Activated CD8-positive, alpha-beta T cell treated with anti-CD3 and anti-CD28 coated beads, Interleukin-2, amount 10 ng/mL, durations not matched to agents 7 days and 5 days (primary cell): ENCODE measurements around the gene NRG3. TPM values are rescaled to one million over a fixed set of nuclear protein-coding genes. Genes with fewer than 3 reads are reported as not detected.

Experiments used
- ATAC-seq: fragments of 150-1000 bp; cut with Tn5 transposase; one replicate; pipeline ENCODE4 v1.10.0; 2021; ENCODE audit warnings: moderate library complexity
- CTCF ChIA-PET: fragments of 350-600 bp; sonication (Branson Sonifier 250); formaldehyde crosslinking; loops from one replicate; lab custom pipeline; 2021; ENCODE audit warnings: antibody characterized with exemption; lab: Charles Lee
- POLR2A ChIA-PET: fragments of 350-600 bp; sonication (Branson Sonifier 250); formaldehyde crosslinking; loops from one replicate; lab custom pipeline; 2021; ENCODE audit warnings: antibody characterized with exemption; lab: Charles Lee
- DNase-seq: peaks from one replicate; pipeline ENCODE4 v3.0.0-alpha.2; 2020
- H3K27ac Mint-ChIP-seq: one replicate; pipeline ENCODE4 v1.8.0; 2021; ENCODE audit warnings: mild to moderate bottlenecking, mixed read lengths
- H3K27me3 Mint-ChIP-seq: one replicate; pipeline ENCODE4 v1.8.0; 2021; ENCODE audit warnings: low read depth, mixed read lengths
- H3K36me3 Mint-ChIP-seq: one replicate; pipeline ENCODE4 v1.8.0; 2021; ENCODE audit warnings: low read depth, mixed read lengths
- H3K4me1 Mint-ChIP-seq: one replicate; pipeline ENCODE4 v1.8.0; 2021; ENCODE audit warnings: low read depth, mixed read lengths
- H3K4me3 Mint-ChIP-seq: one replicate; pipeline ENCODE4 v1.8.0; 2021; ENCODE audit warnings: mild to moderate bottlenecking, mixed read lengths
- H3K9me3 Mint-ChIP-seq: one replicate; pipeline ENCODE4 v1.8.0; 2022; ENCODE audit warnings: mixed read lengths; ENCODE audit not compliant: insufficient read depth
- total RNA-seq, 2 experiments: library from RNA; stranded (reverse); gene quantifications; one replicate each; pipeline ENCODE4 v1.2.3, GENCODE V29; 2021

NRG3 gene
- total RNA-seq, 2 experiments from 2014 or later, result not detected

- CTCF ChIA-PET, result no interaction called here
- Mint-ChIP-seq H3K4me1 (no peaks in the 10 kb centered on the region), H3K9me3 (no peaks in the 10 kb centered on the region), H3K27ac (no peak overlapping the region), H3K36me3 (no peaks in the 10 kb centered on the region), H3K27me3 (no peaks in the 10 kb centered on the region), H3K4me3 (no peak overlapping the region)
- peak; percentile 22 for DNase-seq
- POLR2A ChIA-PET, result no interaction called here
- no peak for ATAC-seq
These were observed 45.3 kb downstream of the NRG3 start for GRCh38 chr10:81920213-81920829.

- ChIA-PET CTCF (no interaction called here), POLR2A (no interaction called here)
- Mint-ChIP-seq H3K36me3 (no peaks in the 10 kb centered on the region), H3K9me3 (no peaks in the 10 kb centered on the region), H3K27me3 (no peaks in the 10 kb centered on the region), H3K27ac (no peak overlapping the region), H3K4me3 (no peak overlapping the region), H3K4me1 (no peaks in the 10 kb centered on the region)
- DNase-seq (no peak), ATAC-seq (no peak)
These were observed 53.1 kb downstream of the NRG3 start for GRCh38 chr10:81928119-81928518.

GRCh38 chr10:81943583-81943982, 68.6 kb downstream of the NRG3 start:
- Mint-ChIP-seq H3K4me1 (no peaks in the 10 kb centered on the region), H3K9me3 (no peaks in the 10 kb centered on the region), H3K36me3 (no peaks in the 10 kb centered on the region), H3K27ac (no peak overlapping the region), H3K27me3 (no peaks in the 10 kb centered on the region), H3K4me3 (no peak overlapping the region)
- ChIA-PET CTCF (no interaction called here), POLR2A (no interaction called here)
- DNase-seq (no peak), ATAC-seq (no peak)

GRCh38 chr10:81944609-81945008, 69.6 kb downstream of the NRG3 start:
- Mint-ChIP-seq H3K27ac (no peak overlapping the region), H3K9me3 (no peaks in the 10 kb centered on the region), H3K36me3 (no peaks in the 10 kb centered on the region), H3K4me3 (no peak overlapping the region), H3K4me1 (no peaks in the 10 kb centered on the region), H3K27me3 (no peaks in the 10 kb centered on the region)
- ATAC-seq (no peak), DNase-seq (no peak)
- ChIA-PET POLR2A (no interaction called here), CTCF (no interaction called here)

GRCh38 chr10:81949283-81949682, 74.3 kb downstream of the NRG3 start:
- DNase-seq (no peak), ATAC-seq (no peak)
- no peak overlapping the region for H3K27ac Mint-ChIP-seq
- no peak overlapping the region for H3K4me3 Mint-ChIP-seq
- no peaks in the 10 kb centered on the region for H3K4me1 Mint-ChIP-seq
- no peaks in the 10 kb centered on the region for H3K36me3 Mint-ChIP-seq
- CTCF ChIA-PET, result no interaction called here
- no peaks in the 10 kb centered on the region for H3K27me3 Mint-ChIP-seq
- H3K9me3 Mint-ChIP-seq, result peaks cover 3% of the 10 kb centered on the region
- POLR2A ChIA-PET, result no interaction called here

GRCh38 chr10:81950358-81950757, 75.4 kb downstream of the NRG3 start:
- Mint-ChIP-seq H3K36me3 (no peaks in the 10 kb centered on the region), H3K27ac (no peak overlapping the region), H3K4me1 (no peaks in the 10 kb centered on the region), H3K27me3 (no peaks in the 10 kb centered on the region), H3K9me3 (peaks cover 3% of the 10 kb centered on the region), H3K4me3 (no peak overlapping the region)
- CTCF ChIA-PET, result no interaction called here
- no peak for DNase-seq
- ATAC-seq, result no peak
- POLR2A ChIA-PET, result no interaction called here

GRCh38 chr10:81953420-81953819, 78.4 kb downstream of the NRG3 start:
- Mint-ChIP-seq H3K36me3 (no peaks in the 10 kb centered on the region), H3K27me3 (no peaks in the 10 kb centered on the region), H3K9me3 (peaks cover 3% of the 10 kb centered on the region), H3K27ac (no peak overlapping the region), H3K4me3 (no peak overlapping the region), H3K4me1 (no peaks in the 10 kb centered on the region)
- CTCF ChIA-PET, result no interaction called here
- POLR2A ChIA-PET, result no interaction called here
- ATAC-seq (no peak), DNase-seq (no peak)

GRCh38 chr10:81957976-81958375, 83.0 kb downstream of the NRG3 start:
- Mint-ChIP-seq H3K27ac (no peak overlapping the region), H3K36me3 (no peaks in the 10 kb centered on the region), H3K9me3 (no peaks in the 10 kb centered on the region), H3K4me1 (no peaks in the 10 kb centered on the region), H3K27me3 (no peaks in the 10 kb centered on the region), H3K4me3 (no peak overlapping the region)
- CTCF ChIA-PET, result no interaction called here
- ATAC-seq, result no peak
- DNase-seq, result no peak
- POLR2A ChIA-PET, result no interaction called here

GRCh38 chr10:81959016-81959415, 84.0 kb downstream of the NRG3 start:
- ChIA-PET CTCF (no interaction called here), POLR2A (no interaction called here)
- DNase-seq, result no peak
- Mint-ChIP-seq H3K27ac (no peak overlapping the region), H3K27me3 (no peaks in the 10 kb centered on the region), H3K9me3 (no peaks in the 10 kb centered on the region), H3K4me3 (no peak overlapping the region), H3K4me1 (no peaks in the 10 kb centered on the region), H3K36me3 (no peaks in the 10 kb centered on the region)
- no peak for ATAC-seq

- no peaks in the 10 kb centered on the region for H3K27me3 Mint-ChIP-seq
- ChIA-PET POLR2A (no interaction called here), CTCF (no interaction called here)
- DNase-seq (no peak), ATAC-seq (no peak)
- no peak overlapping the region for H3K27ac Mint-ChIP-seq
- no peaks in the 10 kb centered on the region for H3K4me1 Mint-ChIP-seq
- no peak overlapping the region for H3K4me3 Mint-ChIP-seq
- no peaks in the 10 kb centered on the region for H3K9me3 Mint-ChIP-seq
- H3K36me3 Mint-ChIP-seq, result no peaks in the 10 kb centered on the region
These were observed 86.6 kb downstream of the NRG3 start for GRCh38 chr10:81961451-81962184.

GRCh38 chr10:81963606-81964005, 88.6 kb downstream of the NRG3 start:
- CTCF ChIA-PET, result no interaction called here
- Mint-ChIP-seq H3K36me3 (no peaks in the 10 kb centered on the region), H3K4me1 (no peaks in the 10 kb centered on the region), H3K27me3 (no peaks in the 10 kb centered on the region), H3K27ac (no peak overlapping the region), H3K9me3 (no peaks in the 10 kb centered on the region), H3K4me3 (no peak overlapping the region)
- POLR2A ChIA-PET, result no interaction called here
- ATAC-seq, result no peak
- no peak for DNase-seq

- ChIA-PET CTCF (no interaction called here), POLR2A (no interaction called here)
- Mint-ChIP-seq H3K27ac (no peak overlapping the region), H3K36me3 (no peaks in the 10 kb centered on the region), H3K4me1 (no peaks in the 10 kb centered on the region), H3K9me3 (no peaks in the 10 kb centered on the region), H3K4me3 (no peak overlapping the region), H3K27me3 (no peaks in the 10 kb centered on the region)
- DNase-seq, result no peak
- ATAC-seq, result no peak
These were observed 92.7 kb downstream of the NRG3 start for GRCh38 chr10:81967716-81968115.
